HG03196 (cell line): Measurements from ENCODE around the gene ZSCAN20.

Source experiments
- ATAC-seq: cut with Tn5 transposase; IDR thresholded peaks from one replicate; pipeline ENCODE4 v1.9.1; 2021; ENCODE audit not compliant: unreplicated experiment

Gene ZSCAN20

DNA sequence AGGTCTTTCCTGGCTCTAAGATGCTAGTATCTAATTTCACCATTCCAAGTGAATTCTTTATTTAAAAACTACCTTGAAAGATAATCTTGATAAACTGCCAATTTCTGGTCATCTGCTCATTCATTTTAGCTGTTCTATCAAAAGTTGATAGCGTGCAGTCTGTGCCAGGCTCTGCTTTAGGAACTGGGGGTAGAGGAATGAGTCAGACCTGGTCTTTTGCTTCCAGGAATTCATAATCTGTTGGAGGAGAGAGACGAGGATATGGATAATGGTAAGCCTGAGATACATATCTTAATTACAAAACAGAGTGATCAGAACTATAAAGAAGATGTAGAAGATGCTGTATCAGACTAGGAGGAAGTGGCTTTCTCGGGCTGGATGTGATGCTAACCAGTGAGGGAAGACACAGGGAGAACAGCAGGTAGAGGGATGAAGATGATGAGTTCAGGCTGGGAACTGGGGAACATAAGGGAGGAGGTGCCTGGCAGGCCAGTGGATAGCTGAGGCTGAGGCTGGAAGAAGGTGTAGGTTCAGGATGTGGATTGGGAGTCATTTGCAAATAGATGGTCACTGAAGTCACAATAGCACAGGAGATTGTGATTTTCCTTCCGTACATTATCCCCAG is 29.3 kb upstream of the ZSCAN20 start:
- no peak for ATAC-seq

DNA sequence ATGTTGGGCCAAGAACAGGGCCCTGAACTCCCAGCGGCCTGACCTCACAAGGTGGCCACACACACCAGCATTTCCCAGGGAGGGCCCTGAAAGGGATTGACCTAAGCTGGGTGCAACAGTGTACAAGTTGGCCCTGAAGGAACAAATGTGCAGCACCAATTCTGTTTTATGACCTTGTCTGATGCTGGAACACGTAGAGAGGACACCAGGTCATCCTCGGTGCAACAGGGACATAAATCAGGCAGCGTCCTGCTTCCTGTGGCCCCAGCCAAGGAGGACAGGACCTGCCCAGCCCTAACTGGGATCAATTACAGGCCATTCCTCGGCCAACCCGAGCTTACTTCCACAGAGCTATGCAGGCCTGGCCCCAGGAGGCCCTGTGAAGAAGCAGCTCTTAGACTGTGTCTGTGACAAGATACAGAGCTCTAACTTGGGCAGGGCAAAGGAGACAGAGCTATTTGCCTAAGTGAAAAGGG is 28.7 kb upstream of the ZSCAN20 start:
- no peak for ATAC-seq

DNA sequence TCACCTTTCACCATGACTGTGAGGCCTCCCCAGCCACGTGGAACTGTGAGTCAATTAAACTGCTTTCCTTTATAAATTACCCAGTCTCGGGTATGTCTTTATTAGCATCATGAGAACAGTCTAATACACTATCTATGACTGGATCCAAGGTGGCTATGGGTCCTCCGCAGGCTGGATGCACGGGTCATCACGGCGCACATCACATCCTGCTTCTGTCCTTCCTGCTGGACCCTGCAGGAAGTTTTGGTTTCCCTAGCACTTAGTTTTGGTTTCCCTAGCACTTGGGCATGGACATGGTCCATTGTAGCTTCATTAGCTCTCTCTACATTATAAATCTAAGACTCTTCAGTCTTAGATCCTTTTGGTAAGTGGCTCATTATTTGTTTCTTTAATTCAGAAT is 27.3 kb upstream of the ZSCAN20 start:
- ATAC-seq: no peak

DNA sequence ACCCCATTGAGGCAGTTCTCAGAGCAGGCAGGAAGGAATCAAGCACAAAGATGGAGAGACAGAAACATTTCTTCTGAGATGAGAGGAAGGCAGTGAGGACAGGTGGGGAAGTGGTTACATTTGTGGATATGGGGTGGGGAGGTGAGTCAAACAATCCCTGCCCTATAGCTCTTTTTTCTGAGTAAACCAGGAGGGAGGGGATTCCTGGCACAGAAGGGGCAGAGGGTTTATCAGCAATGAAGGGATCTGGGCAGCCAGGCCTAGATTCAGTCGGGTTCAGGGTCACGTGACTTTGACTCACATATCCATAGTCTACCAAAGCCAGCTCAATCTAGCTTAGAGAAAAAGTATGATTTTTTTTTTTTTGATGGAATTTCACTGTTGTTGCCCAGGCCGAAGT is 25.9 kb upstream of the ZSCAN20 start:
- ATAC-seq: no peak

DNA sequence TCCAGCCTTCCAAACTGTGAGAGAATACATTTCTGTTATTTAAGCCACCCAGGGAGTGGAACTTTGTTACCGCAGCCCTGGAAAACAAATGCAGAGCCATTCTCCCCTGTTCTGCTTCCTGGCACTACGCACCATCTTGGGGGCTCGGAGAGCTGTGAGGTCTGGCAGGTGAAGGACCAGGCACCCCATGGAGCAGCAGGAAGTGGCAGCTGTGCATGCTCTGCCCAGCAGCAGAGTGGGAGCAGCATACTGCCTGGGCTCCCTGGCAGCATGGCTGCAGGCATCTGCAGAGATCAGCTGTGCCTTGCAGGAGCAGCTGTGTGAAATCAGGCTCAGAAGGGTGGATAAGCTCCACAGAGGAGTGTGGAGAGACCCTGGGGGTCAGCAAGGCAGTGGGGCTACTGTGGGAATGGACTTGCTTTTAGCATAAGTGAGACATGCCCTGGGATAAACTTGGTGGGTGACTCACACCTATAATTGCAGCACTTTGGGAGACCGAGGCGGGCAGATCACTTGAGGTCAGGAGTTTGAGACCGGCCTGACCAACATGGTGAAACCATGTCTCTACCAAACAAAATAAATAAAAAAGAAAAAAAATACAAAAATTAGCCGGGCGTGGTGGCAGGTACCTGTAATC is 17.7 kb upstream of the ZSCAN20 start:
- ATAC-seq: no peak

DNA sequence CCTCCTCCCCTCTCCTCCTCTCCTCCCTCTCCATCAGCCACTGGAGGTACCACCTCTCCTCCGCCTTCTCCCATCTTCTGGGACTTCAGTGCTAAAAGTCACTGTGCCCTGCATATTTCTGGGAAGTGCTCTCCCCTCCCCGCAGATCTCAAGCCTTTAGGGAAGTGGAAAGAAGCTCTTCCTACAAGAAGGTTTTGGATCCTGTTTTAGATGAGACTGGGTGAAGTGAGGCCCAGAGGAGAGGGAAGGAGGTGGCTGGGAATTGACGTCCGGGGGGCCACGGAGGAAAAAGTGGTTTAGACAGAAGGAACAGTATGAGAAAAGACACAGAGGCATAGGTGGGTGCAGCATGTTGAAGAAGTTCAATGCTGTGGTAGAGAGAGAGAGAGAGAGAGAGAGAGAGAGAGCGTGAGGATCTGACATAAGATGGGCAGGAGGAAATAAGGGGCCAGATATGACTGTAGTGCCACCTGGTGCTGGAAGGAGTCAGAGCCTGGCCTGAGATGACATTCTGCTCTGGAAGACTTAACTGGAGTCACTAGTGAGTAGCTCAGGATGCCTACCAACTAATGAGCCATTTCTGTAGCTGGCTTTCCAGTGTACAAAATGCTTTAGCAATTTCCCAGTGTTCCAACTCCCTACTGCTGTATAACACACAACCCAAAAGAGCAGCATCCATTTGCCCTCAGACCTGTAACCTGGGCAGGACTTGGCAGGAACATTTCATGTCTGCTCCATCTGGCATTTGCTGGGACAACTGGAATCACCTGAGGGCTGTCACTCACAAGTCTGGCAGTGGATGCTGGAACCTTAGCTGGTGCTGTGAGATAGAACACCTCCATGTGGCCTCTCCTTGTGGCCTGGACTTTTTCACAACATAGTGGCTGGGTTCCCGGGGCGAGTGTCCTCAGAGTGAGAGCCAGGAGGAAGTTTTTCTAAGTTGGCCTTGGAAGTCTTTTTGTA is 16.6 kb upstream of the ZSCAN20 start:
- ATAC-seq: no peak

DNA sequence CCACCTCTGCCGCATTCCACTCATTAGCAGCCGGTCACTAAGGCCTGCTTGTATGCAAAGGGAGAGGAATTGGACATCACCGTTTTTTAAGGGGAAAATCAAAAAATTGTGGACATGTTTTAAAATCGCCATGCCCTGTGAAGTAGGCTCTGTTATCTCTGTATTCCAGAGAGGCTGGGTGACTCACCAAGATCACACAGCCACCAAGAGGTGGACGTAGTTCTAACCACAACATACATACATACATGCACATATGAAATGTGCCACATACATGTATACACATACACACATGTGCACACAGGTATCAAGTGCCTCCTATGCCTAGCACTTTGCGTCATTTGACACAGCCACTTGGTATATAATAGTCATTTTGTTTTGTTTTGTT is 16.0 kb upstream of the ZSCAN20 start:
- no peak for ATAC-seq

DNA sequence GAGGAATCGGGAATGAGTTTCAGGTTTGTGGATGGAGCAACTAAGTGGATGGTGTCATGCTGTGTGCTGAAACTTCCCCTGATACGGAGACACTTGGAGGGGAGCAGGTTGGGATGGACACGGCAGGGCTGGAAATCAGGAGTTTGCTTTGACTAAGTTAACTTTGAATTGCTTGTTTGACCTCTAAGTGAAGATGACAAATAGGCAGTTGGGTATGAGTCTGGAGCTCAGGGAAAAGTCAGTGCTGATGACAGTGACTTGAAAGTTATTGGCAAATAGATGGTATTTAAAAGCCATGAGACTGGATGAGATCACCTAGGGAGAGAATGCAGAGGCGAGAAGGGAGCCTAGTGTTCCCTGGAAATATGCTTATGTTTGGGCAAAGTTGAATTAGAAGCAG is 12.8 kb upstream of the ZSCAN20 start:
- no peak for ATAC-seq

DNA sequence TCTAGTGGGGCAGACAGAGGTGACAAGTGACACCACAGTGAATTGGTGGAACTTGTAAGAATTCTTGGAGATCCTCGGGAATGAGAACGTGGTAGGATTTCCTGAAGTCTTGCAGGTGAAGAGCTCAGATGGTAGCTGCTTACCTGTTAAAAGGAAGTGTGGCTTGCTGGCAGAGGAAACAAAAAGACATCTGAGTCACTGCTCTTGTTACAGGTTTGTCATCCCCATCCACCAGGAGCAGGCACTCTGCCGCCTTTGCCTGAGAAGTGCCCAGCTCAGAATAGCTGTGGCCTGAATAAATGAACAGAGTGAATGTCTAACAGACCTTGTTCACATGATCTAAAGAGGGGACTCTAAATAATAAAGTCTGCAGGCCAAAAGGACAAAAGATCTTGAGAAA is 12.3 kb upstream of the ZSCAN20 start:
- ATAC-seq: no peak

DNA sequence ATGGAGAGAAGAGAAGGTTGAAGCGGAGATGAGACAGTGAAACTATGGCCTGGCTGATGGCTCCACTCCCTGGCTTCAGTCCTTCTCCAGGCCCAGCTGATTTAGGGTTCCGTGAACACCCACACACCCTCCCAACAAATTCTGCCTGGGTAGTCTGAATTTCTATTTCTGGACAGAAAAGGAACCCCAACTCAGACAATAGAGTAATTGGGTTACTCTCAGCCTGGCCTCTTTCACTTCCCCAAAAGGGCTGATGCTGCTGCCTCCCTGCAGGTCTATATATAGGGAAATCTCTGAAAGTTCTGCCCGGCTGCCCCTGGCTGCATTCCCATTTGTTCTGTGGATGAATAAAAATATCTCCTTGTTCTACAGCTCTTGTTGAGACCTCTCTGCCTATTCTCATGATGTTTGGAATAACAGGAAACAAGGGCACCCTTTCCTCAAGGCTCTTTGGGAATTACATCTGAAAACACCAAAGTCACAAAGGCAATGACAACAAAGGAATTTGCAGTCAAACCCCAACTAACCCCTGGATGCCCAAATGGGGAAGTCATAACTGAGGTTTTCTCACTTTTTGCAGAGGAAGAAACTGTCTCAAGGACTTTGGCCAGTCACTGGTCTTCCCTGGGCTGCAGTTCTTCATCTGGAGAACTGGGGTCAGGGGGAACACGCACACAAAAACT is 11.4 kb upstream of the ZSCAN20 start:
- ATAC-seq: peak; percentile 74

DNA sequence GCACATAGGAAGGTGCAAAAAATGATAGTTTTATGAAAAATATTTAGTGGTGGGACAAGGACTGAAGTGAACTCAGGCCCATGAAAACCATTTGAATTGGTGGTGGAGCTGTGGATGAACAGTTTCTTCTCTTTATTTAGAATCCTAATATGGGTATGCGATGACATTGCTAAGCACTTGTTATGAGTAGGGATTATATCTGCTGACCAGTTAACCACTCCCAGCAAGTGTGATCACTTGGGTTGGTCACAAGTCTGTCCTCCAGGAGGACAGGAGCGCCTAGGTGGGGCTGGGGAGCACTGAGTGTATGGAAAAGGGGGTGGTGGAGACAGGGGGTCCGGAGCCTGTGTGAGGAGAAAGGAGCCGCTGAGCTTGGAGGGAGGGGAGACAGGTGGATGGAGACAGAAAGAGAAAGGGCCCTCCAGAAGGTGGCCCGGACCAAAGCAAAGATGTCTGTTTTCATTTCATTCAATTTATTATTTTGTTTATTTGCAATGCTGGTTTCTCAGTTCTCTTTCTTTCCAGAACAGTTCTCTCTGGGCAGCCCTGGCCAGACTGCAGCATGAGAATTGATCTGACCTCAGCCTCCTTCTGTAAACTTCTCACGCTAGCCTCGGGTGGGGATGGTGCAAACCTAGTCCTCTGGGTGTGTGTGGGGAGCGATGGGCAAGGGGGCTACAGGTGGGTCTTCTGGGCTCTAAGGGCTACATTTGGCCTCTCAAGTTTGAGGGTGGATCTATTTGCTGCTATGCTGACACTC is 9.9 kb upstream of the ZSCAN20 start:
- ATAC-seq: no peak

DNA sequence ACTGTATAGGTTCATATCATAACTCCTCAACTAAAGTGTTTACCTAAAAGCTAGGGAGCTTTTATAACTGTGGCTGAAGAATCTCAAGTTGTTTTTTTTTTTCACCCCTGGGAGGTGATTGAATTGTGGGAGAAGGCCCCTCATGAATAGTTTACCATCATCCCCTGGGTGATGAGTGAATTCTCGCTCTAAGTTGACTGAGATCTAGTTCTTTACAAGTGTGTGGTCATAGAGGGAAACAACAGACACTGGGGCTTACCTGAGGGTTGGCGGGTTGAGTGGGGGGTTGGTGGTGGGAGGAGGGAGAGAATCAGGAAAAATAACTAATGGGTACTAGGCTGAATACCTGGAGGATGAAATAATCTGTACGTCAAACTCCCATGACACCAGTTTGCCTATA is 7.9 kb upstream of the ZSCAN20 start:
- ATAC-seq: no peak

DNA sequence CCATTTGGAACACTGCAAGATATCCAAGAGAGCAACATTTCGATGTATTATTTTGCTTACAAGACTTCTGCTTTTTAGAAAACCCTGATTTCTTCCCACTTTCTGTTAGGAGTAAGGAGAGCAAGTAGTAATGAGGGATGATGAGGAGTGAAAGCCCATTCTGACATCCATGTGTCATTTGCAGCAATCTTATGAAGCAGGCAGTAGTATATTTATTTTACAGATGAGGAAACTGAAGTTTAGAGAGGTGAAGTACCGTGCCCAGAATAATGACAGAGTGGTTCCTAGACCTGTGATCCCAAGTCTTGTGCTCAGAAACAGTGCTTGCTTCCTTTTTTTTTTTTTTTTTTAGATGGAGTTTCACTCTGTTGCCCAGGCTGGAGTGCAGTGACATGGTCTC is 7.1 kb upstream of the ZSCAN20 start:
- ATAC-seq: no peak

DNA sequence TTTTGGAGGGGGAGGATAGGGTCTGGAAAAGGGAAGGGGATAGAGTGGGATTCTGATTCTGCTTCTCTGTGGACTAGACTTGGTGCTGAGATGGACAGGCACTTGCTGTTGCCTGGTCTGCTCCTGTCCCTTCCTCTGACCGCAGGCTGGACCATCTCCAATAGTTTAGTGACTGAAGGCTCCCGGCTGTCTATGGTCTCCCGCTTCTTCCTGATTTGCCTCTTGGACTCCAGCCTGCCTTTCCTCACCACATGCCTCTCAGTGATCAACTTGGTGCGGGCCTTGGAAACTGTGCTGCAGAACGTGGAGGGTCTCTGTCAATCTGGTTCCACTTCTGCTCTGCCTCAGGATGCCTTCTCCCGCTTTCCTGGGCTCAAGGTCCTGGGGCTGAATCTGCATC is 6.3 kb upstream of the ZSCAN20 start:
- no peak for ATAC-seq

DNA sequence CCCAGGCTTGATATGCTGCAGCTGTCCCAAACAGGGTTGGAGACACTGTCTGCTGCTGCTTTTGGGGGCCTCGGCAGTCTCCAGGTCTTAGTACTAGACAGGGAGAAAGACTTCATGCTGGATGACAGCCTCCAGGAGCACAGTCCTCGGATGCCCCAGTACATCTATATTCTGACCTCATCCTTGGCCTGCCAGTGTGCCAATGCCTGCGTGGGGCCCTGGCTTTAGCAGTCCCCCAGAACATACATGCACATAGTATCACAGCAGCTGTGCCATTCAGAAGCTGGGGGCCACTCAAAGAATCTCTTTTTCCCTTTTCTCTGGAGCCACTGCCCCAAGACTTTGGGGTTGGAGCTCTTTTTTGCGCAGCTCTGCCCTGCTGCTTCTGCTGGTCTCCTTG is 4.4 kb upstream of the ZSCAN20 start:
- ATAC-seq: no peak

DNA sequence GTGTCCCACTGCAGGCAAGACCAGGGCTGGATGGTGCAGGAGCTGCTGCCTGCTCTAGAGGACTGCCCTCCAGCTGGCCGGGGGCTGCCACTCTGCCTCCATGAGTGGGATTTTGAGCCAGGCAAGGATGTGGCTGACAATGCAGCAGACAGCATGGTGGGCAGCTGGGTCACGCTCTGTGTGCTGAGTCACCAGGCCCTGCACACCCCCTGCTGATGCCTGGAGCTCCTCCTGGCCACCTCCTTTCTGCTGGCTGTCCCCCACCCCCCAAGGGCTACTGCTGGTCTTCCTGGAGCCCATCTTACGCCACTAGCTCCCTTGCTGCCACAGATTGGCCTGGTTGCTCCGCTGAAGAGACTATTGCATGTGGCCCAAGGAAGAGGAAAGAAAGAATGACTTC is 3.9 kb upstream of the ZSCAN20 start:
- ATAC-seq: no peak

DNA sequence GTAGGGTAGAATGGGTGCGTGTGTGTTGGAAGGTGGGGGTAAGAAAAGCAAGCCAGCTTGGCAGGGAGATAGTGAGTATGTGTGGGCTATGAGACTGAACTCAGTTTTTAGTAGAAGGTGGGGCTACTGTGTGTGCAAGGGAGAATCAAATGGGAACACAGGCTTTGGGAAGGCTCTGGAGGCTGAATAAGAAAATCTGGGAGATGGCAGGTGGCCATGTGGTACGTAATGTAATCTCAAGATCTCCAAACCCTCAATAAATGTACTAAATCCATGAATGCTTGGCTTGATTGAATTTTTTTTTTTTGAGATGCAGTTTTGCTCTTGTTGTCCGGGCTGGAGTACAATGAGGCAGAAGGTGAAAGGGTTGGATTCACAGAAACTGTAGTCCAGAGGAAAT is 3.5 kb upstream of the ZSCAN20 start:
- no peak for ATAC-seq

DNA sequence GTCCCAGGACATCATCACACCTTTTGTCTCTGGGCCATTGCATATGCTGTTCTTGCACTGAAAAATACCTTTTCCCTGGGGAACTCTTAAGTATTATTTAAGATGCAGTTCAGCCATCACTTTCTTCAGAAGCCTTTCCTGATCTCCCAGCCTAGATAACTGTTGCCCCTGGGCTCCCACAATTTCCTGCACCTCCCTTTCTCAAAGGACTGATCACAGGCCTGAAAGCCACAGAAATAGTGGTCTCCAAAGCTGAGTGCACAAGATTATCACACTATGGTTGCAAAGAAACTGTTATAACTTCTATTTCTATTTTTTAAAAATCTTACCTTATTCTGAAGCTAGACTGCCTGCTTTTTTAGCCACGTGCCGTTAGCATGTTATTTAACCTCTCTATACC is 2.8 kb upstream of the ZSCAN20 start:
- no peak for ATAC-seq

DNA sequence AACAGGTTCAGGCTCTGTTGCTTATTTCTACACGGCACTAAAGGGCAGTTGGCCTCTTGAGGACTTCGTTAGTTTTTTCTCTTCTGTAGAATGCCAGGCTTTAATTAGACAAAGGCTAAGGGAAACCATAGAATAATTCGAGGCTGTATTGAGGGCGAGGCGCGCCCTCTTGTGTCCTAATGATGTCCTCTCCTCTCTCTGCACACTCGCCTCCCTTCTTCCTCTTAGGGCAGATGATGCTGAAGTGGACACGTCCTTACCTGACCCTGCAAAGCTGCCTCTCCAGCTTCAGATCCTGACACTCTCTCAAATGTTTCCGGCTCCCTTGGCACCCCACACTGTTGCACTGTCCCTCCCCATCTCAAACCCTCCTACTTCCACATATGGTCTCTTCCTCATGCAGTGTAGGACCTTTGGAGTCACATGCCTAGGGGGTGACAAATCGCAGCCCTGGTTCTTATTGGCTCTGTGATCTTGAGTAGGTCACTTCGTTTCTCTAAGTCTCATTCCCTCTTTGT is 1.9 kb upstream of the ZSCAN20 start:
- no peak for ATAC-seq

DNA sequence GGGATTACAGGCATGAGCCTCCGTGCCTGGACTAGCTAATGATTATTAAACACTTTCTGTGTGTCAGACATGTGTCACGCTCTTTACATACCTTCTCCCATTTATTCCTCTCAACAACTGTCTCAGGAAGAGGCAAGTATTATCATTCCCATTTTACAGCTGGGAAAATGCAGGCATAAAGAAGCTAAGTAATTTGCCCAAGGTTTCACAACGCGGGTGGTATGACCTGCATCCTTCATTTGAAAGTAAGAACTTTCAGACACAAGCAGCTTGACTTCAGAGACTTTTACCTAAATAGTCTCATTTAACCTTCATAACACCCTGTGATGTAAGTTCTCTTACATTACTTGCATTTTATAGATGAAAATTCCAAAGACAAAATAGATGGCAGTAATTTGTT is 1.0 kb upstream of the ZSCAN20 start:
- no peak for ATAC-seq
